K562 (cell line): Measurements from ENCODE around the gene SP2. TPM values are rescaled to one million over a fixed set of nuclear protein-coding genes. Genes with fewer than 3 reads are reported as not detected.
A peak's percentile ranks its signal among the peaks of the same experiment; 100 is the strongest.

ENCODE experiments used
- DPF2 ChIP-seq: fragments of 450-650 bp; IDR thresholded peaks from 2 replicates; pipeline ENCODE4 v1.6.1; 2016
- NFIC ChIP-seq: fragments of 450-650 bp; IDR thresholded peaks from 2 replicates; pipeline ENCODE4 v1.6.1; 2017; ENCODE audit warnings: mild to moderate bottlenecking, inconsistent platforms
- TRIM24 ChIP-seq, 2 experiments: fragments of 450-650 bp; IDR thresholded peaks; 2 replicates each; pipeline ENCODE4 v1.6.1; 2016
- polyA plus RNA-seq, 8 experiments: library from polyadenylated mRNA; depleted of rRNA in 4 of 8; stranded (reverse) in 5 of 8; unstranded in 3 of 8; fragments of >200 nt; fragmentation: Nextera tagmentation in 2 of 8; fragmentation: Illumina TruSeq in 1 of 8; extraction: Ambion mirVana in 2 of 8; extraction: Trizol in 1 of 8; gene quantifications; 2 replicates each; pipeline versions ENCODE4 v1.2.1 to v1.2.3, GENCODE V29; 2011 to 2014; ENCODE audit warnings: inconsistent platforms in 1 of 8, missing spikeins in 1 of 8
- total RNA-seq, 7 experiments: library from RNA; depleted of rRNA in 6 of 7; stranded (reverse); fragments of >200 nt in 6 of 7; fragmentation: Illumina TruSeq in 2 of 7; extraction: Trizol in 2 of 7; gene quantifications; 2 replicates each; pipeline versions ENCODE4 v1.2.1 to v1.2.3, GENCODE V29; 2011 to 2021; ENCODE audit warnings: low replicate concordance in 1 of 7
- TF ChIP-seq, protein P1 (sequence below): fragments of 450-650 bp; IDR thresholded peaks from 2 replicates; pipeline ENCODE4 v1.6.1; 2017; ENCODE audit warnings: antibody characterized with exemption, mild to moderate bottlenecking
- TF ChIP-seq, protein P2 (sequence below): sonication (generic); formaldehyde crosslinking; IDR thresholded peaks from 2 replicates; pipeline ENCODE4 v1.9.0; 2022; ENCODE audit warnings: mild to moderate bottlenecking, missing genetic modification reagents

The SP2 gene
- total and polyA plus RNA-seq, 9 of the 15 experiments (the other 6 are each of a cell fraction or from before 2014, with no cell fraction given), result 0.77 to 22.3 (median 2.3) TPM

DNA sequence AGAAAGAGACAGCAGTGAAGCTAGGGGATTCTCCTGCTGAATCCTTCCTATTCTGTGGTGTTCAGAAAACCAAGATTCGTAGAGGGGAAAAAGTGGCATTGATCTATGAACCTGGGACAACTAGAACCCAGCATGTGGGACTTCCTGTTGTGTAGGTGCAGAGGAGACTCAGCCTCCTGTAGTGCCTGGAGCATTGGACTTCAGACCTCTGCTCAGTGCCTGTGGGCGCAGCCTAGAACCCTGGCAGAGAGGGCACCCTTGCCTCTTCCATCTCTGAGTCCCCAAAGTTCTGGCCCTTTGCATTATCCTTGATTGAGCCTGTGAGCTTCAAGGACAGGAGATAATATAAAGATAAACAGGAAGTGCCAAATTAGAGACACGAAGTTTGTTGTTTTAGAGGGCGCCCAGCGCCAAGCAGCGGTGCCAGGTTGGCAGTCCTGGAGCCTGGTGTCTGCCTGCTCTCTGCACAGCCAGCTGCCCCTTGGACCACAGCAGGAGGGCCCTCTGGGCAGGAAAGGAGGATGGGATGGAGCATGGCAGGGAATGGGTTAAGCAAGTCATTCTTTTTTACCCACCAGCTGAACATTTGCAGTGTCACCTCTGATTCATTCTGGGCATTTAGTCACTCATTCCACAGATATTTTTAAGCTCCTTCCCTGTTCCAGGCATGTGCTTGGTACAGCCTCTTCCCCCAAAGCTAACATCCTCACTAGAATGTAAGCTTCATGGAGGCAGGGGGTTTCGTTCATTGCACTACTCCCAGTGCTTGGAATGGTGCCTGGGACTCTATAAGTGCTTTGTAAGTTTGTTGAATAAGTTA, 33.2 kb upstream of the SP2 start (continued):
- TF ChIP-seq TRIM24 (IDR thresholded peaks at IDR 0.05) (peak; percentile 46 to 69; a peak in 3 of 4 replicates), NFIC (no peak), DPF2 (0 out of 2 replicates have a peak, but pooled peaks have one; percentile 29)
- TF ChIP-seq, protein P1, sequence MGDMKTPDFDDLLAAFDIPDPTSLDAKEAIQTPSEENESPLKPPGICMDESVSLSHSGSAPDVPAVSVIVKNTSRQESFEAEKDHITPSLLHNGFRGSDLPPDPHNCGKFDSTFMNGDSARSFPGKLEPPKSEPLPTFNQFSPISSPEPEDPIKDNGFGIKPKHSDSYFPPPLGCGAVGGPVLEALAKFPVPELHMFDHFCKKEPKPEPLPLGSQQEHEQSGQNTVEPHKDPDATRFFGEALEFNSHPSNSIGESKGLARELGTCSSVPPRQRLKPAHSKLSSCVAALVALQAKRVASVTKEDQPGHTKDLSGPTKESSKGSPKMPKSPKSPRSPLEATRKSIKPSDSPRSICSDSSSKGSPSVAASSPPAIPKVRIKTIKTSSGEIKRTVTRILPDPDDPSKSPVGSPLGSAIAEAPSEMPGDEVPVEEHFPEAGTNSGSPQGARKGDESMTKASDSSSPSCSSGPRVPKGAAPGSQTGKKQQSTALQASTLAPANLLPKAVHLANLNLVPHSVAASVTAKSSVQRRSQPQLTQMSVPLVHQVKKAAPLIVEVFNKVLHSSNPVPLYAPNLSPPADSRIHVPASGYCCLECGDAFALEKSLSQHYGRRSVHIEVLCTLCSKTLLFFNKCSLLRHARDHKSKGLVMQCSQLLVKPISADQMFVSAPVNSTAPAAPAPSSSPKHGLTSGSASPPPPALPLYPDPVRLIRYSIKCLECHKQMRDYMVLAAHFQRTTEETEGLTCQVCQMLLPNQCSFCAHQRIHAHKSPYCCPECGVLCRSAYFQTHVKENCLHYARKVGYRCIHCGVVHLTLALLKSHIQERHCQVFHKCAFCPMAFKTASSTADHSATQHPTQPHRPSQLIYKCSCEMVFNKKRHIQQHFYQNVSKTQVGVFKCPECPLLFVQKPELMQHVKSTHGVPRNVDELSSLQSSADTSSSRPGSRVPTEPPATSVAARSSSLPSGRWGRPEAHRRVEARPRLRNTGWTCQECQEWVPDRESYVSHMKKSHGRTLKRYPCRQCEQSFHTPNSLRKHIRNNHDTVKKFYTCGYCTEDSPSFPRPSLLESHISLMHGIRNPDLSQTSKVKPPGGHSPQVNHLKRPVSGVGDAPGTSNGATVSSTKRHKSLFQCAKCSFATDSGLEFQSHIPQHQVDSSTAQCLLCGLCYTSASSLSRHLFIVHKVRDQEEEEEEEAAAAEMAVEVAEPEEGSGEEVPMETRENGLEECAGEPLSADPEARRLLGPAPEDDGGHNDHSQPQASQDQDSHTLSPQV, result 0 out of 2 replicates have a peak, but pooled peaks have one; percentile 36
- TF ChIP-seq, protein P2, sequence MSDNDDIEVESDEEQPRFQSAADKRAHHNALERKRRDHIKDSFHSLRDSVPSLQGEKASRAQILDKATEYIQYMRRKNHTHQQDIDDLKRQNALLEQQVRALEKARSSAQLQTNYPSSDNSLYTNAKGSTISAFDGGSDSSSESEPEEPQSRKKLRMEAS (CRISPR knock-in tag), result peak; percentile 26; the same call in 1 of the 2 replicates
